Measurements from ENCODE around the gene CERS5. TPM values are rescaled to one million over a fixed set of nuclear protein-coding genes. Genes with fewer than 3 reads are reported as not detected.
"Not testable (repeated sequence)": the region's sequence is repeated elsewhere in the genome, so short reads cannot be mapped to it uniquely, and the experiment has no call there.

The CERS5 gene
- total RNA-seq, 1 donor from 2014 or later = 33.2 TPM

GRCh38 chr12:50149311-50149710 is 17.9 kb downstream of the CERS5 start:
- no peak overlapping the region for H3K4me3 ChIP-seq
- TF ChIP-seq CTCF (IDR thresholded peaks at IDR 0.05) = no peak
- H3K27me3 ChIP-seq = no peaks in the 10 kb centered on the region
- no peaks in the 10 kb centered on the region for H3K9me3 ChIP-seq
- intact Hi-C loops (cut with DNase I) = no loop called here
- ATAC-seq (no peak), DNase-seq (no peak)
- no peak overlapping the region for H3K27ac ChIP-seq
- peaks cover 5% of the 10 kb centered on the region for H3K36me3 ChIP-seq
- H3K4me1 ChIP-seq = no peaks in the 10 kb centered on the region

- intact Hi-C loops (cut with DNase I) = not testable (repeated sequence)
These were observed 19.2 kb downstream of the CERS5 start for GRCh38 chr12:50148011-50148410.

GRCh38 chr12:50147281-50147680 is 19.9 kb downstream of the CERS5 start:
- H3K9me3 ChIP-seq = no peaks in the 10 kb centered on the region
- ATAC-seq = no peak
- no peaks in the 10 kb centered on the region for H3K4me1 ChIP-seq
- peaks cover 13% of the 10 kb centered on the region for H3K36me3 ChIP-seq
- H3K27me3 ChIP-seq = no peaks in the 10 kb centered on the region
- intact Hi-C loops (cut with DNase I) = no loop called here
- no peak for DNase-seq
- H3K27ac ChIP-seq = no peak overlapping the region
- no peak for TF ChIP-seq CTCF (IDR thresholded peaks at IDR 0.05)
- H3K4me3 ChIP-seq = no peak overlapping the region

More at GRCh38 chr12:50148011-50148410, 19.2 kb downstream of the CERS5 start:
- H3K27me3 ChIP-seq, H3K27ac ChIP-seq, H3K36me3 ChIP-seq, H3K4me1 ChIP-seq, ATAC-seq, H3K9me3 ChIP-seq, DNase-seq, H3K4me3 ChIP-seq: not testable (repeated sequence)

GRCh38 chr12:50145439-50145838 is 21.7 kb downstream of the CERS5 start:
- no peaks in the 10 kb centered on the region for H3K4me1 ChIP-seq
- no peak for DNase-seq
- no peak for ATAC-seq
- no peak for TF ChIP-seq CTCF (IDR thresholded peaks at IDR 0.05)
- H3K4me3 ChIP-seq = no peak overlapping the region
- H3K36me3 ChIP-seq = peaks cover 26% of the 10 kb centered on the region
- intact Hi-C loops (cut with DNase I) = no loop called here
- H3K9me3 ChIP-seq = no peaks in the 10 kb centered on the region
- no peaks in the 10 kb centered on the region for H3K27me3 ChIP-seq
- H3K27ac ChIP-seq = no peak overlapping the region

- Histone ChIP-seq H3K36me3 (peaks cover 42% of the 10 kb centered on the region), H3K9me3 (no peaks in the 10 kb centered on the region), H3K4me3 (no peak overlapping the region), H3K27me3 (no peaks in the 10 kb centered on the region), H3K27ac (no peak overlapping the region), H3K4me1 (no peaks in the 10 kb centered on the region)
- intact Hi-C loops (cut with DNase I) = no loop called here
- ATAC-seq (peak; percentile 67), DNase-seq (no peak)
- TF ChIP-seq CTCF (IDR thresholded peaks at IDR 0.05) = no peak
These were observed 24.2 kb downstream of the CERS5 start for GRCh38 chr12:50142993-50143392.

- peak; percentile 45 for TF ChIP-seq CTCF (IDR thresholded peaks at IDR 0.05)
- no peak for ATAC-seq
- intact Hi-C loops (cut with DNase I) = no loop called here
- H3K4me1 ChIP-seq = no peaks in the 10 kb centered on the region
- no peaks in the 10 kb centered on the region for H3K27me3 ChIP-seq
- H3K36me3 ChIP-seq = peaks cover 87% of the 10 kb centered on the region
- no peak for DNase-seq
- no peak overlapping the region for H3K27ac ChIP-seq
- H3K4me3 ChIP-seq = no peak overlapping the region
- H3K9me3 ChIP-seq = no peaks in the 10 kb centered on the region
These were observed 34.5 kb downstream of the CERS5 start for GRCh38 chr12:50132505-50133135.
